Measurements from ENCODE around the gene OTOS. TPM values are rescaled to one million over a fixed set of nuclear protein-coding genes. Genes with fewer than 3 reads are reported as not detected.
A peak's percentile ranks its signal among the peaks of the same experiment; 100 is the strongest.

OTOS gene
- total RNA-seq, 1 donor from 2014 or later = not detected

GRCh38 chr2:240153418-240153817 is 13.0 kb upstream of the OTOS start:
- DNase-seq (ENCODE audit: low spot score) = no peak

GRCh38 chr2:240151477-240152031 is 11.1 kb upstream of the OTOS start:
- no peak for DNase-seq (ENCODE audit: low spot score)

- DNase-seq (ENCODE audit: low spot score) = peak; percentile 21
Measured at GRCh38 chr2:240149943-240150784, 9.7 kb upstream of the OTOS start.

GRCh38 chr2:240147911-240148587 is 7.6 kb upstream of the OTOS start:
- DNase-seq (ENCODE audit: low spot score) = no peak

GRCh38 chr2:240147382-240147781 is 6.9 kb upstream of the OTOS start:
- DNase-seq (ENCODE audit: low spot score) = no peak

GRCh38 chr2:240146627-240147278 is 6.3 kb upstream of the OTOS start:
- DNase-seq (ENCODE audit: low spot score) = no peak

GRCh38 chr2:240146141-240146561 is 5.7 kb upstream of the OTOS start:
- no peak for DNase-seq (ENCODE audit: low spot score)

- DNase-seq (ENCODE audit: low spot score) = no peak
Measured at GRCh38 chr2:240145461-240145860, 5.0 kb upstream of the OTOS start.

- no peak for DNase-seq (ENCODE audit: low spot score)
Measured at GRCh38 chr2:240144649-240145261, 4.3 kb upstream of the OTOS start.

- DNase-seq (ENCODE audit: low spot score) = peak; percentile 48
Measured at GRCh38 chr2:240143801-240144648, 3.6 kb upstream of the OTOS start.

GRCh38 chr2:240143276-240143675 is 2.8 kb upstream of the OTOS start:
- no peak for DNase-seq (ENCODE audit: low spot score)

GRCh38 chr2:240142859-240143258 is 2.4 kb upstream of the OTOS start:
- no peak for DNase-seq (ENCODE audit: low spot score)

GRCh38 chr2:240142256-240142775 is 1.9 kb upstream of the OTOS start:
- DNase-seq (ENCODE audit: low spot score) = no peak

GRCh38 chr2:240141736-240142135 is 1.3 kb upstream of the OTOS start:
- no peak for DNase-seq (ENCODE audit: low spot score)

- DNase-seq (ENCODE audit: low spot score) = no peak
Measured at GRCh38 chr2:240140920-240141319, 462 bp upstream of the OTOS start.

GRCh38 chr2:240139666-240140393 is 628 bp downstream of the OTOS start:
- DNase-seq (ENCODE audit: low spot score) = no peak

GRCh38 chr2:240139011-240139441 is 1.4 kb downstream of the OTOS start:
- DNase-seq (ENCODE audit: low spot score) = no peak

GRCh38 chr2:240138254-240138984 is 2.0 kb downstream of the OTOS start:
- no peak for DNase-seq (ENCODE audit: low spot score)

Data from umbilical cord (tissue), 2 donors.